Chondrocyte (in vitro differentiated cells): ENCODE measurements around the gene UBE4B. TPM values are rescaled to one million over a fixed set of nuclear protein-coding genes. Genes with fewer than 3 reads are reported as not detected.
"Not testable (repeated sequence)": the region's sequence is repeated elsewhere in the genome, so short reads cannot be mapped to it uniquely, and the experiment has no call there.

Experiments used
- DNase-seq: peaks from one replicate; pipeline ENCODE4 v3.0.0; 2021; ENCODE audit warnings: mixed read lengths, low spot score
- H3K27ac Mint-ChIP-seq: one replicate; pipeline ENCODE4 v1.8.0; 2021; ENCODE audit warnings: mild to moderate bottlenecking, moderate library complexity, mixed read lengths; ENCODE audit not compliant: unreplicated experiment
- H3K27me3 Mint-ChIP-seq: 2 replicates; pipeline ENCODE4 v1.8.0; 2021; ENCODE audit warnings: low read depth, mixed read lengths
- H3K36me3 Mint-ChIP-seq: 2 replicates; pipeline ENCODE4 v1.8.0; 2021; ENCODE audit warnings: low read depth, mixed read lengths
- H3K4me1 Mint-ChIP-seq: 2 replicates; pipeline ENCODE4 v1.8.0; 2021; ENCODE audit warnings: low read depth, mild to moderate bottlenecking, mixed read lengths
- H3K4me3 Mint-ChIP-seq: one replicate; pipeline ENCODE4 v1.8.0; 2021; ENCODE audit warnings: mild to moderate bottlenecking, moderate library complexity, mixed read lengths; ENCODE audit not compliant: unreplicated experiment
- H3K9me3 Mint-ChIP-seq: 2 replicates; pipeline ENCODE4 v1.8.0; 2021; ENCODE audit warnings: low read depth, mixed read lengths
- total RNA-seq: library from RNA; stranded (reverse); gene quantifications from 3 replicates; pipeline ENCODE4 v1.2.1, GENCODE V29; 2021
- TF ChIP-seq, protein P1 (sequence below): fragments of 200-600 bp; sonication (generic); IDR thresholded peaks from 2 replicates; pipeline ENCODE4 v1.5.0; 2021; ENCODE audit warnings: antibody characterized with exemption, mild to moderate bottlenecking, moderate library complexity

The UBE4B gene
- total RNA-seq, 1 donor from 2014 or later: 47.1 TPM

DNA sequence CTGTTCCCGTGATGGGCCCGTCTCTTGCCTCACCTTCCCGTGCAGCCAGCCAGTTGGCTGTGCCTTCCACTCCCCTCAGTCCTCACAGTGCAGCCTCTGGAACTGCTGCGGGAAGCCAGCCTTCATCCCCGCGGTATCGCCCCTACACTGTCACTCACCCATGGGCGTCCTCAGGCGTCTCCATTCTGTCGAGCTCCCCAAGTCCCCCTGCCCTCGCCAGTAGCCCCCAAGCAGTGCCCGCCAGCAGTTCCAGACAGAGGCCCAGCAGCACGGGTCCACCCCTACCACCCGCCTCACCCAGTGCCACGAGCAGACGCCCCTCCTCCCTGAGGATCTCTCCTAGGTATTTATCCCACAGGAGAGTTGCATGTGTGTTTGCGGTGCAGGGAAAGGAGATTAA lies 73.5 kb downstream of the UBE4B start:
- TF ChIP-seq, protein P1, sequence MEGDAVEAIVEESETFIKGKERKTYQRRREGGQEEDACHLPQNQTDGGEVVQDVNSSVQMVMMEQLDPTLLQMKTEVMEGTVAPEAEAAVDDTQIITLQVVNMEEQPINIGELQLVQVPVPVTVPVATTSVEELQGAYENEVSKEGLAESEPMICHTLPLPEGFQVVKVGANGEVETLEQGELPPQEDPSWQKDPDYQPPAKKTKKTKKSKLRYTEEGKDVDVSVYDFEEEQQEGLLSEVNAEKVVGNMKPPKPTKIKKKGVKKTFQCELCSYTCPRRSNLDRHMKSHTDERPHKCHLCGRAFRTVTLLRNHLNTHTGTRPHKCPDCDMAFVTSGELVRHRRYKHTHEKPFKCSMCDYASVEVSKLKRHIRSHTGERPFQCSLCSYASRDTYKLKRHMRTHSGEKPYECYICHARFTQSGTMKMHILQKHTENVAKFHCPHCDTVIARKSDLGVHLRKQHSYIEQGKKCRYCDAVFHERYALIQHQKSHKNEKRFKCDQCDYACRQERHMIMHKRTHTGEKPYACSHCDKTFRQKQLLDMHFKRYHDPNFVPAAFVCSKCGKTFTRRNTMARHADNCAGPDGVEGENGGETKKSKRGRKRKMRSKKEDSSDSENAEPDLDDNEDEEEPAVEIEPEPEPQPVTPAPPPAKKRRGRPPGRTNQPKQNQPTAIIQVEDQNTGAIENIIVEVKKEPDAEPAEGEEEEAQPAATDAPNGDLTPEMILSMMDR: no peak
- Mint-ChIP-seq H3K36me3 (peaks cover 25% of the 10 kb centered on the region), H3K9me3 (no peaks in the 10 kb centered on the region), H3K4me3 (no peak overlapping the region), H3K27ac (no peak overlapping the region), H3K4me1 (peaks cover 45% of the 10 kb centered on the region), H3K27me3 (no peaks in the 10 kb centered on the region)
- DNase-seq: peak; percentile 83

DNA sequence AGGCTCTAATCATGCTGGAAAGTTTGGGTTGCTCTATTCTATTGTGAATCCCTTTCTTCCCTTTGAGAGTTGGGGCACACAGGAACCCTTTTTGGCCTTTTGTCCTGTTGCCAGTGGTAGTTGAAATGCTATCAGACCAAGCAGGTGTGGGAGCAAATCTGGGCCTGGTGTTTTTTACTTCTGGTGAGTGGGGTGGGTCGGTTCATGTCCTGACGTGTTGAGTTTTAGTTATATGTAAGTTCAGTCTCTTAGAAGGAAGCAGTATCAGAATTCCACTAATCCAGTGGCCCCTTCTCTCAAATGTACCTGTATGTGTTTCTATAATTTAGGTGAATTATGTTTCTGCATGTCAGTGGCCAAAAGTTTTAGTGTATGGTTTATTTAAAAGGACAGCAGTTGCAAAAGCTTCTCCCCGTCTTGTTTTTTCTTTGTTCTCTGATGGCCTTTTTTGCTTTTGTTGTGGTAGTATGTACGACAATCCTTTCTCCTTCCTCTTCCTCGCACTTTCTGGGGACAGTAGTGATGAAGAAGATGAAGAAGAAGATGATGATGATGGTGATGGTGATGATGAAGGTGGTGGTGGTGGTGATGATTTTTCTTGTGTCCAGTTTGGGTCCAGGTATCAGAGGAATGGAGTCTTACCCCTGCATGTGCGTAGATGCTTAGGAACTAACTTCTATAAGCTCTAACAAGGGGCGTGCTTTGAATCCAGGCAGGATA lies 74.2 kb downstream of the UBE4B start:
- peaks cover 26% of the 10 kb centered on the region for H3K36me3 Mint-ChIP-seq
- no peaks in the 10 kb centered on the region for H3K9me3 Mint-ChIP-seq
- TF ChIP-seq, protein P1: no peak
- no peak for DNase-seq
- H3K27me3 Mint-ChIP-seq: no peaks in the 10 kb centered on the region
- peak overlapping the region; percentile 92 for H3K27ac Mint-ChIP-seq
- peaks cover 45% of the 10 kb centered on the region for H3K4me1 Mint-ChIP-seq
- no peak overlapping the region for H3K4me3 Mint-ChIP-seq

DNA sequence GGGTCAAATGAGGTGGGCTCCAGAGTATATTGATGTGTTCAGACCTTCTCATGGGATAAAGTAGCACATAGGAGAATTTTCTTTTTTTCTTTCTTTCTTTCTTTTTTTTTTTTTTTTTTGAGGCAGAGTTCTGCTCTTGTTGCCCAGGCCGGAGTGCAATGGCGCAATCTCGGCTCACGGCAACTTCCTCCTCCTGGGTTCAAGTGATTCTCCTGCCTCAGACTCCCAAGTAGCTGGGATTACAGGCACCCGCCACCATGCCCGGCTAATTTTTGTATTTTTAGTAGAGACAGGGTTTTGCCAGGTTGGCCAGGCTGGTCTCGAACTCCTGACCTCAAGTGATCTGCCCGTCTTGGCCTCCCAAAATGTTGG lies 74.7 kb downstream of the UBE4B start:
- peak; percentile 25 for DNase-seq
- Mint-ChIP-seq H3K4me1 (peaks cover 45% of the 10 kb centered on the region), H3K4me3 (peak overlapping the region; percentile 11), H3K27ac (peak overlapping the region; percentile 92), H3K36me3 (peaks cover 26% of the 10 kb centered on the region)
- not testable (repeated sequence) for H3K9me3 Mint-ChIP-seq, H3K27me3 Mint-ChIP-seq

DNA sequence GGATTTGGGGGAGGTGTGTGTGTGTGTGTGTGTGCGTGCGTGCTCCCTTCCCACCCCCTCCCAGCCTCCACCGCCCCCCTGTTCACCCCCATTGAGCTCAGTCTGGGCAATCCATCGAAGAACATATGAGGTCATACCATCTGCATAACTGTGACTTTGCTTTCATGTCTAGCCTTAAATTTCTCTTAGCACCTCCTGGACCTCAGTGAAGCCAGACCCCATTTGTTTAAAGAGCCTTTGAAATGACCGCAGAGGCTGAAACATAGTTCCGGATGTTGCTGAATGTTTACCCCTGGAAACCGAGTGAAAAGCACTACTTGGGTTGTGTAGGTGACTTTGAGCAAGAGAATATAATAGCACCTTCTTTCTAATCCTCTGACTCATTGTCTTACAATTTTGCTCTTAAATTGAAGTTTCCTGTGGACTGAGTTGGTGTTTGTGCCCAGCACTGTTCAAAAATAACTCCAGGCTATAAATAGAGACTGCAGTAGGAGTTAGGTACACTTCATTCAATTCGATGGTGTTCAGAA lies 75.4 kb downstream of the UBE4B start:
- peaks cover 19% of the 10 kb centered on the region for H3K36me3 Mint-ChIP-seq
- H3K27me3 Mint-ChIP-seq: no peaks in the 10 kb centered on the region
- TF ChIP-seq, protein P1: no peak
- H3K27ac Mint-ChIP-seq: peak overlapping the region; percentile 92
- DNase-seq: peak; percentile 12
- H3K9me3 Mint-ChIP-seq: no peaks in the 10 kb centered on the region
- H3K4me1 Mint-ChIP-seq: peaks cover 45% of the 10 kb centered on the region
- peak overlapping the region; percentile 11 for H3K4me3 Mint-ChIP-seq

DNA sequence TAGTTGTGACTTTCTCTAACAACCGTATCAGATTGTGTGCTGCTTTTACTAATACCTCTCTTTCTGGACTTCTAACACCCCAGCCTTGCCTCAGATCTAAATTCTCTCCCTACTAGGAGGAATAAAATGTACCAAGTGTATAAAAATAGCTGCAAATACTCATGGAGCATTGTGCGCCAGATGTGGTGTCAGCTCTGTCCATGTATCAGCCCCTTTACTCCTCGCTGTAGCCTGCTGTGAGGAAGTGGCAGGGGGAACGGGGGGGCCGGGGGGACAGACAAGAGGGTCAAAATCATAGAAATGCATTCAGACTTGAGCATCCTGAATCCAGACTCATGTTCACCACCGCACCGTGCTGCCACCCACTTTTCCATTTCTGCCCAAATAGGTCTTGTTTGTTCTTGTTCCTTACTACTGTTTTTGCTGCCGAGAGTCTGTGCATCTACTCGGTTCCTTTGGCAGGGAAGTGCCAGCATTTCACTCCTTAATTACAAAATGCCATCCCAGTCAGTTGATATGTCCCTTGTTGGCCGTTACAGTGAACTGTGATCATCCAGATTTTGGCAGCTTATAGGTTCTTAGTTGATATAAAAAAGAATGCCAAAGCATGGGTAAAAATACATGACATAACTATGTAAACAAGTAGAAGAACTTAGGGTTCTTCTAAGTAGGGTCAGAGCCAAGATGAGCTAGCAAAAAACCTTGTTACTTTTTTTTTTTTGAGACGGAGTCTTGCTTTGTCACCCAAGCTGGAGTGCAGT lies 76.4 kb downstream of the UBE4B start:
- Mint-ChIP-seq H3K4me1 (peaks cover 45% of the 10 kb centered on the region), H3K9me3 (no peaks in the 10 kb centered on the region), H3K27ac (peak overlapping the region; percentile 92), H3K27me3 (no peaks in the 10 kb centered on the region), H3K36me3 (peaks cover 18% of the 10 kb centered on the region), H3K4me3 (peak overlapping the region; percentile 9)
- DNase-seq: peak; percentile 11
- TF ChIP-seq, protein P1: no peak
